Natural killer cell (primary cell): ENCODE results near the gene NR4A2. TPM values are rescaled to one million over a fixed set of nuclear protein-coding genes. Genes with fewer than 3 reads are reported as not detected.
A peak's percentile ranks its signal among the peaks of the same experiment; 100 is the strongest.

Source experiments
- ATAC-seq, 3 donors: fragments of 150-1000 bp in 2 of 3; fragments of 200-7000 bp in 1 of 3; cut with Tn5 transposase; 1 replicate in 1 of 3; 2 replicates in 2 of 3; pipeline ENCODE4 v1.10.0; 2021; ENCODE audit warnings: mild to moderate bottlenecking in 2 of 3, moderate library complexity in 2 of 3
- DNase-seq, 2 donors: peaks; one replicate each; pipeline versions ENCODE4 v3.0.0 to v3.0.0-alpha.2; 2013 to 2021; ENCODE audit warnings: mixed read lengths in 1 of 2
- H3K27ac ChIP-seq: one replicate; pipeline ENCODE4 v1.5.1; 2013; ENCODE audit warnings: mild to moderate bottlenecking, low read length
- H3K27me3 ChIP-seq: one replicate; pipeline ENCODE4 v1.6.1; 2013; ENCODE audit warnings: low read length; ENCODE audit not compliant: control insufficient read depth, insufficient read depth
- H3K36me3 ChIP-seq: one replicate; pipeline ENCODE4 v1.6.1; 2013; ENCODE audit warnings: low read length; ENCODE audit not compliant: control insufficient read depth, insufficient read depth
- H3K4me1 ChIP-seq: one replicate; pipeline ENCODE4 v1.6.1; 2013; ENCODE audit warnings: low read length; ENCODE audit not compliant: control insufficient read depth, insufficient read depth
- H3K4me3 ChIP-seq: one replicate; pipeline ENCODE4 v1.5.1; 2013; ENCODE audit warnings: low read length
- H3K9me3 ChIP-seq: one replicate; pipeline ENCODE4 v1.6.1; 2013; ENCODE audit warnings: low read length; ENCODE audit not compliant: control insufficient read depth, insufficient read depth
- H3K27ac Mint-ChIP-seq, 2 donors: one replicate each; pipeline ENCODE4 v1.8.0; 2022; ENCODE audit warnings: mild to moderate bottlenecking in 2 of 2, mixed read lengths in 2 of 2, moderate library complexity in 1 of 2
- H3K27me3 Mint-ChIP-seq, 2 donors: one replicate each; pipeline ENCODE4 v1.8.0; 2022; ENCODE audit warnings: low read depth in 2 of 2, mixed read lengths in 2 of 2
- H3K36me3 Mint-ChIP-seq: one replicate; pipeline ENCODE4 v1.8.0; 2022; ENCODE audit warnings: mixed read lengths
- H3K4me1 Mint-ChIP-seq, 2 donors: one replicate each; pipeline ENCODE4 v1.8.0; 2022; ENCODE audit warnings: mixed read lengths in 2 of 2
- H3K4me3 Mint-ChIP-seq: one replicate; pipeline ENCODE4 v1.8.0; 2022; ENCODE audit warnings: mild to moderate bottlenecking, moderate library complexity, mixed read lengths
- H3K9me3 Mint-ChIP-seq, 2 donors: one replicate each; pipeline ENCODE4 v1.8.0; 2022; ENCODE audit warnings: mixed read lengths in 2 of 2
- WGBS: methylation state at CpG from one replicate; pipeline ENCODE4 v1.1.7; 2013; ENCODE audit warnings: missing lambda C conversion rate; ENCODE audit not compliant: insufficient coverage; 5-methylcytosine and 5-hydroxymethylcytosine counted together
- intact Hi-C: fragments of 100-400 bp; cut with micrococcal nuclease; formaldehyde crosslinking; loops from one replicate; pipeline ENCODE4 v1.14.2; 2022
- total RNA-seq, 4 donors: library from RNA; stranded (reverse); fragments of 120-200 nt in 1 of 4; gene quantifications; one replicate each; pipeline versions ENCODE4 v1.2.3 to v1.2.4, GENCODE V29; 2013 to 2022
- TF ChIP-seq, protein P1 (sequence below): fragments of 200-600 bp; IDR thresholded peaks from one replicate; pipeline ENCODE4 v1.8.0; 2022; ENCODE audit warnings: antibody characterized with exemption

NR4A2 gene
- total RNA-seq, 3 donors from 2014 or later (not counting 1 experiment from before 2014, with no cell fraction given): 163 to 316 (median 266) TPM

DNA sequence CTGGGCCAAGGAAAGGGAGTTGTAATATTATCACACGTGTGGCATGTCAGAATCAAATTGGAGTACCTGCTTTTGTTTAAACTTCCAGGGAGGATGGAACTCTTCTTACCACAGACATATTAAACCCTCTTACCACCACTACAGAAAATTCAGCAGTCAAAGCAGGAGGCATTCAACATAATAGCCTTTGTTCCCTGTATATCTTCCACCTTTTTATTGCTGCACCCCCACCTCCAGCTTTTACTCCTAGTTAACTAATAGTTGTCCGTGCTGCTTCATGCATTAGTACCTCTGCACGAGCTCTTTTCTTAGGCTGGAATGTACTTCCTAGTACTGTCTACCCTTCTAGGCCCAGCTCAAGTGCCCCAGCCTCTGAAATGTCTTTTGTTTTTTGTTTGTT lies 14.9 kb upstream of the NR4A2 start:
- no peaks in the 10 kb centered on the region for H3K27me3 Mint-ChIP-seq
- intact Hi-C loops: no loop called here

DNA sequence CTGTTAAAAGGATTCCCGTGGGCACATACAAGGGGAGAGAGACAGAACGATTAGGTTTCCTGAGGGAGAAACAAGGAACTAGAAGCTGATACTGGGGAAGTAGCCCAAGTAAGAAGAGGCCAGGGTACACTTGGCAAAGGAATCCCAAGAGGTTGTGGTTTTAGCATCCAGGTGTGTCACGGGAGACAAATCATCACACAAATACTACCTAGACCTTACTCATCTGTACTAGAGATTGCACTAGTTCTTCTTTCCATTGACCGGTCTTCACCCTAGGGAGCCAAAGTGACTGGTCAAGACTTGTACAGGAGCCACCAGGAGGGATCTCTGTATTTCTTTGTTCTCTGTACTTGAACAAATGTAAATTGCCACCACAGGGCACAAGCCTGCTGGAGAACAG lies 14.2 kb upstream of the NR4A2 start:
- intact Hi-C loops: no loop called here
- H3K4me3 ChIP-seq: no peak overlapping the region
- H3K36me3 ChIP-seq: no peaks in the 10 kb centered on the region
- no peaks in the 10 kb centered on the region for H3K27me3 ChIP-seq
- H3K27ac ChIP-seq: no peak overlapping the region
- no peak for ATAC-seq
- no peaks in the 10 kb centered on the region for H3K9me3 ChIP-seq
- no peak overlapping the region for H3K27ac Mint-ChIP-seq
- H3K9me3 Mint-ChIP-seq: no peaks in the 10 kb centered on the region
- WGBS: 83% methylated on average over 4 of the region's 4 CpGs
- peaks cover 3% of the 10 kb centered on the region for H3K4me1 ChIP-seq
- H3K27me3 Mint-ChIP-seq: no peaks in the 10 kb centered on the region
- H3K36me3 Mint-ChIP-seq: no peaks in the 10 kb centered on the region
- TF ChIP-seq, protein P1, sequence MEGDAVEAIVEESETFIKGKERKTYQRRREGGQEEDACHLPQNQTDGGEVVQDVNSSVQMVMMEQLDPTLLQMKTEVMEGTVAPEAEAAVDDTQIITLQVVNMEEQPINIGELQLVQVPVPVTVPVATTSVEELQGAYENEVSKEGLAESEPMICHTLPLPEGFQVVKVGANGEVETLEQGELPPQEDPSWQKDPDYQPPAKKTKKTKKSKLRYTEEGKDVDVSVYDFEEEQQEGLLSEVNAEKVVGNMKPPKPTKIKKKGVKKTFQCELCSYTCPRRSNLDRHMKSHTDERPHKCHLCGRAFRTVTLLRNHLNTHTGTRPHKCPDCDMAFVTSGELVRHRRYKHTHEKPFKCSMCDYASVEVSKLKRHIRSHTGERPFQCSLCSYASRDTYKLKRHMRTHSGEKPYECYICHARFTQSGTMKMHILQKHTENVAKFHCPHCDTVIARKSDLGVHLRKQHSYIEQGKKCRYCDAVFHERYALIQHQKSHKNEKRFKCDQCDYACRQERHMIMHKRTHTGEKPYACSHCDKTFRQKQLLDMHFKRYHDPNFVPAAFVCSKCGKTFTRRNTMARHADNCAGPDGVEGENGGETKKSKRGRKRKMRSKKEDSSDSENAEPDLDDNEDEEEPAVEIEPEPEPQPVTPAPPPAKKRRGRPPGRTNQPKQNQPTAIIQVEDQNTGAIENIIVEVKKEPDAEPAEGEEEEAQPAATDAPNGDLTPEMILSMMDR: no peak
- no peak for DNase-seq
- H3K4me3 Mint-ChIP-seq: no peak overlapping the region
- peaks cover 9 to 11% of the 10 kb centered on the region in 2 donors for H3K4me1 Mint-ChIP-seq

More for the DNA sequence above, 14.9 kb upstream of the NR4A2 start:
- Mint-ChIP-seq H3K4me3 (no peak overlapping the region), H3K4me1 (peaks cover 9 to 11% of the 10 kb centered on the region in 2 donors), H3K9me3 (no peaks in the 10 kb centered on the region), H3K36me3 (no peaks in the 10 kb centered on the region), H3K27ac (no peak overlapping the region)
- TF ChIP-seq, protein P1: no peak
- no peak overlapping the region for H3K4me3 ChIP-seq
- H3K4me1 ChIP-seq: peaks cover 3% of the 10 kb centered on the region
- no peaks in the 10 kb centered on the region for H3K36me3 ChIP-seq
- 100% methylated on average over 3 of the region's 3 CpGs for WGBS
- H3K9me3 ChIP-seq: no peaks in the 10 kb centered on the region
- no peak for ATAC-seq
- H3K27ac ChIP-seq: no peak overlapping the region
- H3K27me3 ChIP-seq: no peaks in the 10 kb centered on the region
- DNase-seq: no peak

DNA sequence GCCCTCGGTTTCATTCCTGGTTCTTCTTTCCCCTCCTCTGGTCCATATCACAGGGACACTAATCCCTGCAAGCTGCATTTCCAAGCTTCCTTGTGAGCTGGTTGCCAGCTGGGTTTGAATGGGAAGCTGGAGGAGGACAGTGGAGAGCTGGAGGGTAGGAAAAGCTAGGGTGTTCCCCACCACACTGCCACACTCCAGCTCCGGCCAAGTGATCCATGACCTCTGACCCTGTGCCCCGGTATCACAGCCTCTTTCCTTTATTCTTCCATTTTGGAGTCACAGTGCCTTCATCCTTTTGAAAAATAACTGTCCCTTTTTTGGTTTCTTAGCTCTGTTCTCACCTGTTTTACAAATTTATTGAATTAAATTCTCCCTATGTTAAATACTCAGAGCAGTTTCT lies 13.1 kb upstream of the NR4A2 start:
- no peaks in the 10 kb centered on the region for H3K27me3 ChIP-seq
- no peak overlapping the region for H3K4me3 ChIP-seq
- 92% methylated on average over 3 of the region's 3 CpGs for WGBS
- Mint-ChIP-seq H3K36me3 (no peaks in the 10 kb centered on the region), H3K9me3 (no peaks in the 10 kb centered on the region), H3K27ac (no peak overlapping the region), H3K27me3 (no peaks in the 10 kb centered on the region), H3K4me1 (peaks cover 19 to 21% of the 10 kb centered on the region in 2 donors), H3K4me3 (no peak overlapping the region)
- ATAC-seq (no peak), DNase-seq (no peak)
- H3K27ac ChIP-seq: no peak overlapping the region
- TF ChIP-seq, protein P1: no peak
- intact Hi-C loops: no loop called here
- H3K9me3 ChIP-seq: no peaks in the 10 kb centered on the region
- no peaks in the 10 kb centered on the region for H3K36me3 ChIP-seq
- peaks cover 6% of the 10 kb centered on the region for H3K4me1 ChIP-seq

DNA sequence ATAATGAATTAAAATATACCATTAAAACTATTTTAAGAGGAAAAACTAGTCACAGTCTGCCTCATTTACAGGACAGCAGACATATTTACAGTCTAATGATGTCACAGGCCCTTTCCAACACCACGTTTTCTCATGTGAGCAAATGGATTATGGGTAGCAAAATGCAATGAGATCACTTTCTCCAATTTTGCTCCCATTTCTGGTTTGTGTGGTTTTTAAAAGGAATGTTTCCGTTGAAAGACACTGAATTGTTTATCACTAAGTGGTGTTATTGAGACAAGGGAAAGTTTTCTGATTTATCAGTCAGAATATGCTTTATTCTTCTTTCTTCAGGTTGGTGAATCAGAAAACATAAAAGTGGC lies 11.4 kb upstream of the NR4A2 start:
- Mint-ChIP-seq H3K27me3 (no peaks in the 10 kb centered on the region), H3K27ac (peak overlapping the region; percentile 96 to 97), H3K36me3 (no peaks in the 10 kb centered on the region), H3K4me3 (no peak overlapping the region), H3K4me1 (peaks cover 24 to 25% of the 10 kb centered on the region in 2 donors), H3K9me3 (no peaks in the 10 kb centered on the region)
- Histone ChIP-seq H3K9me3 (no peaks in the 10 kb centered on the region), H3K36me3 (no peaks in the 10 kb centered on the region), H3K4me1 (peaks cover 6% of the 10 kb centered on the region), H3K4me3 (no peak overlapping the region), H3K27me3 (no peaks in the 10 kb centered on the region), H3K27ac (no peak overlapping the region)
- intact Hi-C loops: loop anchor here (2.0 to 5.0 kb wide), 3 partner anchors 57 to 148 kb away; no protein-coding TSS in a partner anchor
- ATAC-seq: no peak
- WGBS: 44% methylated on average over 1 of the region's 2 CpGs
- peak in 1 of 2 donors; percentile 23 for DNase-seq
- TF ChIP-seq, protein P1: no peak
